ENCODE data around the gene RADIL. TPM values are rescaled to one million over a fixed set of nuclear protein-coding genes. Genes with fewer than 3 reads are reported as not detected.

RADIL gene
- total RNA-seq, 4 donors from 2014 or later: 23.2 to 31.0 (median 27.1) TPM

GRCh38 chr7:4783762-4784351 lies 99.7 kb downstream of the RADIL start:
- H3K27me3 ChIP-seq: no peaks in the 10 kb centered on the region
- no peak overlapping the region for H3K4me3 ChIP-seq
- H3K9me3 ChIP-seq: no peaks in the 10 kb centered on the region
- H3K4me1 ChIP-seq: no peaks in the 10 kb centered on the region
- peaks cover 5 to 87% (median 39%) of the 10 kb centered on the region in 3 donors for H3K36me3 ChIP-seq
- no peak overlapping the region for H3K27ac ChIP-seq
- WGBS, 2 donors: 86% methylated on average over 26 to 35 of the region's 40 CpGs
- TF ChIP-seq EP300 (IDR thresholded peaks at IDR 0.05) (no peak), CTCF (IDR thresholded peaks at IDR 0.05) (no peak), POLR2A (IDR thresholded peaks at IDR 0.05) (no peak)
- no peak for DNase-seq (ENCODE audit: low spot score in 2 of 2)

GRCh38 chr7:4783292-4783652 lies 100.2 kb downstream of the RADIL start:
- Histone ChIP-seq H3K27ac (no peak overlapping the region), H3K4me3 (no peak overlapping the region), H3K27me3 (no peaks in the 10 kb centered on the region), H3K9me3 (no peaks in the 10 kb centered on the region), H3K4me1 (peaks cover 0 to 2% (median 0%) of the 10 kb centered on the region in 4 donors), H3K36me3 (peaks cover 5 to 81% (median 34%) of the 10 kb centered on the region in 3 donors)
- 81 to 87% methylated on average over 12 to 14 of the region's 16 CpGs for WGBS, 2 donors
- no peak for TF ChIP-seq EP300 (IDR thresholded peaks at IDR 0.05)
- TF ChIP-seq POLR2A (IDR thresholded peaks at IDR 0.05): no peak
- TF ChIP-seq CTCF (IDR thresholded peaks at IDR 0.05): no peak
- DNase-seq (ENCODE audit: low spot score in 2 of 2): no peak

- DNase-seq (ENCODE audit: low spot score in 2 of 2): no peak
- no peak for TF ChIP-seq POLR2A (IDR thresholded peaks at IDR 0.05)
- TF ChIP-seq CTCF (IDR thresholded peaks at IDR 0.05): no peak
- TF ChIP-seq EP300 (IDR thresholded peaks at IDR 0.05): no peak
- H3K9me3 ChIP-seq: no peaks in the 10 kb centered on the region
- 88 to 94% methylated on average over 30 to 36 of the region's 36 CpGs for WGBS, 2 donors
- H3K27me3 ChIP-seq: no peaks in the 10 kb centered on the region
- peaks cover 0 to 9% (median 0%) of the 10 kb centered on the region in 4 donors for H3K4me1 ChIP-seq
- no peak overlapping the region for H3K27ac ChIP-seq
- H3K36me3 ChIP-seq: peaks cover 5 to 81% (median 27%) of the 10 kb centered on the region in 3 donors
- H3K4me3 ChIP-seq: no peak overlapping the region
These were observed 100.9 kb downstream of the RADIL start for GRCh38 chr7:4782333-4783291.

GRCh38 chr7:4781366-4782069 lies 102.0 kb downstream of the RADIL start:
- TF ChIP-seq CTCF (IDR thresholded peaks at IDR 0.05) (no peak), POLR2A (IDR thresholded peaks at IDR 0.05) (no peak), EP300 (IDR thresholded peaks at IDR 0.05) (no peak)
- no peaks in the 10 kb centered on the region for H3K9me3 ChIP-seq
- H3K4me1 ChIP-seq: peaks cover 0 to 20% (median 3%) of the 10 kb centered on the region in 4 donors
- WGBS, 2 donors: 93 to 95% methylated on average over 22 to 24 of the region's 27 CpGs
- no peak overlapping the region for H3K4me3 ChIP-seq
- no peak overlapping the region for H3K27ac ChIP-seq
- H3K27me3 ChIP-seq: no peaks in the 10 kb centered on the region
- peaks cover 1 to 77% (median 23%) of the 10 kb centered on the region in 3 donors for H3K36me3 ChIP-seq
- no peak for DNase-seq (ENCODE audit: low spot score in 2 of 2)

All from tibial nerve (tissue), 4 donors.